Activated effector memory CD4-positive, alpha-beta T cell treated with anti-CD3 and anti-CD28 coated beads, Interleukin-2, amount 50 U/mL, for 16 hours (primary cell): ENCODE measurements around the gene CCDC159.
A peak's percentile ranks its signal among the peaks of the same experiment; 100 is the strongest.
"Not testable (repeated sequence)": the region's sequence is repeated elsewhere in the genome, so short reads cannot be mapped to it uniquely, and the experiment has no call there.

ENCODE experiments used
- DNase-seq: peaks from one replicate; pipeline ENCODE4 v3.0.0-alpha.2; 2020

CCDC159 gene

GRCh38 chr19:11370744-11371143, 24.4 kb downstream of the CCDC159 start:
- DNase-seq = no peak

- no peak for DNase-seq
These were observed 27.0 kb downstream of the CCDC159 start for GRCh38 chr19:11373166-11373884.

- no peak for DNase-seq
These were observed 27.6 kb downstream of the CCDC159 start for GRCh38 chr19:11373885-11374432.

- peak; percentile 99 for DNase-seq
These were observed 28.3 kb downstream of the CCDC159 start, which contains the start of gene SWSAP1 for GRCh38 chr19:11374433-11375142. Gene SWSAP1 (plus strand): TSS chr19:11374666. CDS start chr19:11374681, 15 bp downstream.

- peak; percentile 88 for DNase-seq
These were observed 29.0 kb downstream of the CCDC159 start for GRCh38 chr19:11375143-11375948.

GRCh38 chr19:11377237-11377636, 30.9 kb downstream of the CCDC159 start:
- DNase-seq = no peak

- no peak for DNase-seq
These were observed 31.4 kb downstream of the CCDC159 start for GRCh38 chr19:11377756-11378155.

- no peak for DNase-seq
These were observed 32.2 kb downstream of the CCDC159 start for GRCh38 chr19:11378319-11379189.

- not testable (repeated sequence) for DNase-seq
These were observed 33.0 kb downstream of the CCDC159 start for GRCh38 chr19:11379269-11379845.

GRCh38 chr19:11379857-11380350, 33.6 kb downstream of the CCDC159 start:
- DNase-seq = no peak

- DNase-seq = peak; percentile 98
These were observed 34.6 kb downstream of the CCDC159 start for GRCh38 chr19:11380653-11381537.

GRCh38 chr19:11382898-11383705, 36.8 kb downstream of the CCDC159 start:
- DNase-seq = peak; percentile 77

- DNase-seq = no peak
These were observed 37.4 kb downstream of the CCDC159 start for GRCh38 chr19:11383706-11384048.

GRCh38 chr19:11384778-11385129, 38.4 kb downstream of the CCDC159 start:
- DNase-seq = no peak

- DNase-seq = no peak
These were observed 41.1 kb downstream of the CCDC159 start for GRCh38 chr19:11387162-11388034.

GRCh38 chr19:11390359-11390758, 44.0 kb downstream of the CCDC159 start:
- DNase-seq = no peak

- DNase-seq = no peak
These were observed 44.8 kb downstream of the CCDC159 start for GRCh38 chr19:11390933-11391680.

GRCh38 chr19:11397089-11397610, 50.8 kb downstream of the CCDC159 start:
- no peak for DNase-seq
